Measurements from ENCODE around the gene SH3RF3. TPM values are rescaled to one million over a fixed set of nuclear protein-coding genes. Genes with fewer than 3 reads are reported as not detected.

The SH3RF3 gene
- total RNA-seq, 3 donors from 2014 or later, result 3.2 to 5.6 (median 4.6) TPM

GRCh38 chr2:109242654-109243331 is 113.8 kb downstream of the SH3RF3 start:
- peaks cover 11 to 18% of the 10 kb centered on the region in 2 donors for H3K4me1 ChIP-seq
- intact Hi-C loops (cut with DNase I; ENCODE audit: low total_unique reads), result no loop called here

DNA sequence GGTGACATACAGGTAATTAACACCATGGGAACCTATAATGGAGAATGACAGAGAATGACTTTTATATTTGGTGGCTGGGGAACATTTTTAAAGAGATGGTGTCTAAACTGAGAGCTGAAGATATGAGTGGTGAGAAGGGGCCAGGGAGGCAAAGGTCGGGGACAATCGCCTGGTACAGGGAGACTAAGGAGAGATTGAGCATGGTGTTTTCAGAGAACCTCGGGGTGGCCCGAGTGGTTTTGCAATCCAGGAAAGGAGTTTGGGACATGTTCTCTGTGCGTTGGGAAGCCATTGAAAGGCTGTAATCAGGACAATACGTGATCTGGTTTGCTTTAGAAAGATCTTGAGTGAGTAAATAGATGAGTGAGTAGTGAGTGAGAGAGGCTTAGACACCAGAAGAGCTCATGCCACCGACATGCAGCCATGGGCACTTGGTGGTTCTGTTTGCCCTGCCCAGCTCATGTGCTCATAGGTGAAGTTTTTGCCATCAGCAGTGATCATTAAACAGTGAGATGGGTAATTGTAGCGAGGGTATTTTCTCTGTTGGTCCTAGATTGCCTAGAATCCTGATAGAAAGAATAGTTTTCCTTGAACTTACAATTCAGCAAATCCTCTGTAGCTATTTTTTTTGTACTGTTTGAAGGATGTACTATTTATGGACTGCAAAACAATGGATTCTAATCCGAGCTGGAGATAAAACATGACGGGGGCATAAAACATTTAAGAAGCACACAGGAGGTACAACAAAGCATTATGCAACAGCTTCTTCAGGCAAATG is 114.7 kb downstream of the SH3RF3 start:
- no peak for DNase-seq (ENCODE audit: low spot score in 2 of 2)
- H3K9me3 ChIP-seq, result no peaks in the 10 kb centered on the region
- intact Hi-C loops (cut with DNase I; ENCODE audit: low total_unique reads), result no loop called here
- H3K4me3 ChIP-seq, result no peak overlapping the region
- no peaks in the 10 kb centered on the region for H3K36me3 ChIP-seq
- TF ChIP-seq CTCF (IDR thresholded peaks at IDR 0.05) (no peak), POLR2A (IDR thresholded peaks at IDR 0.05) (no peak), POLR2AphosphoS5 (IDR thresholded peaks at IDR 0.05) (no peak)
- no peaks in the 10 kb centered on the region for H3K27me3 ChIP-seq
- H3K4me1 ChIP-seq, result peaks cover 11 to 18% of the 10 kb centered on the region in 2 donors
- H3K27ac ChIP-seq, result peak overlapping the region; percentile 87 to 98

More at GRCh38 chr2:109242654-109243331, 113.8 kb downstream of the SH3RF3 start:
- Histone ChIP-seq H3K4me3 (peak overlapping the region in 1 of 3 donors; percentile 39), H3K36me3 (no peaks in the 10 kb centered on the region), H3K9me3 (no peaks in the 10 kb centered on the region), H3K27me3 (no peaks in the 10 kb centered on the region), H3K27ac (peak overlapping the region; percentile 87 to 98)
- DNase-seq (ENCODE audit: low spot score in 2 of 2), result peak in 1 of 2 donors; percentile 75
- TF ChIP-seq POLR2A (IDR thresholded peaks at IDR 0.05), result no peak
- TF ChIP-seq POLR2AphosphoS5 (IDR thresholded peaks at IDR 0.05), result peak in 2 of 3 donors; percentile 49 to 56
- TF ChIP-seq CTCF (IDR thresholded peaks at IDR 0.05), result no peak

DNA sequence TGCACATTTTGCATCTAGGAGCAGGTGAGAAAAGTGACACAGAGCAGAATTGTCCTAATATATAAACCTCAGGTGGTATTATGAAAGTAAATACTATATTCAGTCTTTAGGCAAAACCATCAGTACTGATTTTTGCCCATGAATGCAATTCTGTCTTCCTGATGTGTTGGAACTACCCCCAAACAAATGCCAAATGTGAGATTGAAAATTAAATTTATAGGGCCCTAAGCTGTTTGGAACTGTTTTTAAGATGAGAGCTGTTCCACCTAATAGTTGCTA is 115.2 kb downstream of the SH3RF3 start:
- intact Hi-C loops (cut with DNase I; ENCODE audit: low total_unique reads), result no loop called here
- H3K36me3 ChIP-seq, result no peaks in the 10 kb centered on the region
- no peak overlapping the region for H3K27ac ChIP-seq

GRCh38 chr2:109244750-109245382 is 115.9 kb downstream of the SH3RF3 start:
- intact Hi-C loops (cut with DNase I; ENCODE audit: low total_unique reads), result no loop called here
- TF ChIP-seq POLR2AphosphoS5 (IDR thresholded peaks at IDR 0.05) (no peak), POLR2A (IDR thresholded peaks at IDR 0.05) (no peak), CTCF (IDR thresholded peaks at IDR 0.05) (no peak)
- Histone ChIP-seq H3K4me3 (no peak overlapping the region), H3K4me1 (peaks cover 11 to 18% of the 10 kb centered on the region in 2 donors), H3K27ac (peak overlapping the region in 1 of 2 donors; percentile 32), H3K27me3 (no peaks in the 10 kb centered on the region), H3K36me3 (no peaks in the 10 kb centered on the region), H3K9me3 (no peaks in the 10 kb centered on the region)
- DNase-seq (ENCODE audit: low spot score in 2 of 2), result no peak

More for the DNA sequence above, 115.2 kb downstream of the SH3RF3 start:
- Histone ChIP-seq H3K27me3 (no peaks in the 10 kb centered on the region), H3K9me3 (no peaks in the 10 kb centered on the region), H3K4me3 (no peak overlapping the region), H3K4me1 (peaks cover 11 to 18% of the 10 kb centered on the region in 2 donors)
- no peak for TF ChIP-seq POLR2AphosphoS5 (IDR thresholded peaks at IDR 0.05)
- TF ChIP-seq POLR2A (IDR thresholded peaks at IDR 0.05), result no peak
- TF ChIP-seq CTCF (IDR thresholded peaks at IDR 0.05), result no peak
- no peak for DNase-seq (ENCODE audit: low spot score in 2 of 2)

DNA sequence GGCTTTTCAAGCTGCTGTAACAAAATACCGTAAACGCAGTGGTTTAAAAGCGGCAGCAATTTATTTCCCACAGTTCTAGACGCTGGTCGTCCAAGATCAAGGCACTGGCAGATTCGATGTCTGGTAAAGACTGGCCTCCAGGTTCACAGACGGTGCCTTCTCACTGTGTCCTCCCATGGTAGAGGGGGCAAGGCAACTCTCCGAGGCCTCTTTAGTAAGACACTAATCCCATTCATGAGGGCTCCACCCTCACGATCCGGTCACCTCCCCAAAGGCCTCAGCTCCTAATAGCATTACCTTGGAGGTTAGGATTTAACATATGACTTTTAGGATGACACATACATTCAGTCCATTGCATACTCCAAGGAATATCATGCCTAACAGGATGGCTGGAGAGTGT is 117.2 kb downstream of the SH3RF3 start:
- Histone ChIP-seq H3K4me1 (peaks cover 11 to 18% of the 10 kb centered on the region in 2 donors), H3K36me3 (no peaks in the 10 kb centered on the region), H3K27ac (no peak overlapping the region), H3K27me3 (no peaks in the 10 kb centered on the region), H3K9me3 (no peaks in the 10 kb centered on the region), H3K4me3 (no peak overlapping the region)
- intact Hi-C loops (cut with DNase I; ENCODE audit: low total_unique reads), result no loop called here
- TF ChIP-seq POLR2A (IDR thresholded peaks at IDR 0.05), result no peak
- TF ChIP-seq CTCF (IDR thresholded peaks at IDR 0.05), result no peak
- no peak for TF ChIP-seq POLR2AphosphoS5 (IDR thresholded peaks at IDR 0.05)
- DNase-seq (ENCODE audit: low spot score in 2 of 2), result no peak

Data from breast epithelium (tissue), 4 donors.